ENCODE results near the gene MALRD1. TPM values are rescaled to one million over a fixed set of nuclear protein-coding genes. Genes with fewer than 3 reads are reported as not detected.

Gene MALRD1
- total and polyA plus RNA-seq, 2 of the 8 experiments (the other 6 are each of a cell fraction or from before 2014, with no cell fraction given) = 0.32 to 0.35 TPM

DNA sequence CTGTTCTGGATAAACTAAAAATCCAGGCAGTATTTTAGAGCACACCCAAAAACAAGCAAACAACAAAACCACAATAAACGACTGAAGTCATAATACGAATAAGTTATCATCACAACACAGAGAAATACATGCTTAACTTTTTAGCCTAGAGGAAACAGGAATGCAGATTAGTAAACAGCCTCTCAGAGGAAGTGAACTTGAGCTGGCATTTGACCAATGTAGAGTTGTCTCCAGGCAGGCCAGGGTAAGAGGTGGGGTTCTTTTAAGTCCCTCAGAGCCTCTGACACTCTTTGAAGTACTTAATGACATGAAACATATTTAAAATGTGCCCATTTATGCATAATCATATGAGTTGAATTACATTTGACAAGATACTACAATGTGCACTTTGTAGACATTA is 724.4 kb downstream of the MALRD1 start:
- no peak overlapping the region for H3K18ac ChIP-seq (ENCODE audit: extremely low read depth, low read length)
- H2BK20ac ChIP-seq (ENCODE audit: low read length) = no peak overlapping the region
- POLR2A ChIA-PET (ENCODE audit: partially characterized antibody) = no interaction called here
- H4K5ac ChIP-seq (ENCODE audit: insufficient read length, low read depth, low read length) = no peak overlapping the region
- no peaks in the 10 kb centered on the region for H3K9me3 ChIP-seq (ENCODE audit: insufficient read depth in 2 of 2, low read depth in 1 of 2, low read length in 1 of 2)
- H2AK5ac ChIP-seq (ENCODE audit: low read depth, low read length) = no peak overlapping the region
- no peaks in the 10 kb centered on the region for H3K27me3 ChIP-seq (replicated peaks in 1 of 4; ENCODE audit: control insufficient read depth in 3 of 4, extremely low read depth in 1 of 4, insufficient read depth in 3 of 4, low read length in 3 of 4)
- no peak for DNase-seq (ENCODE audit: low read depth in 1 of 2, low spot score in 2 of 2)
- no peaks in the 10 kb centered on the region for H3K79me2 ChIP-seq (ENCODE audit: control insufficient read depth in 1 of 2, insufficient read depth in 2 of 2, low read length in 2 of 2)
- H3K56ac ChIP-seq (replicated peaks; ENCODE audit: insufficient read length, low read depth, low read length) = no peak overlapping the region
- no peak overlapping the region for H2BK12ac ChIP-seq (ENCODE audit: low read depth, low read length)
- no peak overlapping the region for H4K8ac ChIP-seq (ENCODE audit: extremely low read depth, insufficient read depth, low read length)
- no peaks in the 10 kb centered on the region for H3K36me3 ChIP-seq (ENCODE audit: control insufficient read depth in 2 of 4, insufficient read depth in 4 of 4, low read length in 3 of 4)
- H2BK120ac ChIP-seq (replicated peaks; ENCODE audit: low read depth, low read length) = no peak overlapping the region
- H4K20me1 ChIP-seq (replicated peaks in 1 of 2; ENCODE audit: control insufficient read depth in 1 of 2, insufficient read depth in 2 of 2, low read length in 2 of 2) = no peaks in the 10 kb centered on the region
- H3K4me1 ChIP-seq (replicated peaks in 1 of 4; ENCODE audit: control insufficient read depth in 3 of 4, insufficient read depth in 4 of 4, low read length in 3 of 4) = no peaks in the 10 kb centered on the region; a peak in 1 of 7 replicates
- no peaks in the 10 kb centered on the region for H3K79me1 ChIP-seq (ENCODE audit: low read depth, low read length)
- H3K4me2 ChIP-seq (ENCODE audit: insufficient read depth in 1 of 2, low read depth in 2 of 2, low read length in 2 of 2) = no peak overlapping the region
- no peak overlapping the region for H2AFZ ChIP-seq (ENCODE audit: low read length)
- no peak overlapping the region for H4K91ac ChIP-seq (replicated peaks; ENCODE audit: insufficient read length, low read length)
- H3K4me3 ChIP-seq (ENCODE audit: extremely low read depth in 1 of 4, insufficient read depth in 2 of 4, low read depth in 3 of 4, low read length in 4 of 4) = no peak overlapping the region
- H3K14ac ChIP-seq (ENCODE audit: insufficient read length) = no peak overlapping the region
- no peak for FAIRE-seq
- CTCF ChIA-PET (ENCODE audit: partially characterized antibody) = interaction anchor here (1.7 kb wide), 1 partner anchor 15 kb away, joined by 5 read pairs; no protein-coding TSS in a partner anchor
- H3K9ac ChIP-seq (replicated peaks in 1 of 4; ENCODE audit: extremely low read depth in 1 of 4, low read depth in 3 of 4, low read length in 3 of 4) = no peak overlapping the region
- no peak overlapping the region for H3K27ac ChIP-seq (ENCODE audit: low read depth, low read length)
- no peaks in the 10 kb centered on the region for H3K23me2 ChIP-seq (ENCODE audit: low read depth, low read length)
- no peak overlapping the region for H2BK5ac ChIP-seq (ENCODE audit: low read depth, low read length)
- no peak for TF ChIP-seq NRF1 (IDR thresholded peaks at IDR 0.05; ENCODE audit: low read depth, low read length)
- TF ChIP-seq BCL11A (IDR thresholded peaks at IDR 0.05; ENCODE audit: low read depth in 2 of 2, low read length in 2 of 2) = no peak
- TF ChIP-seq SP1 (IDR thresholded peaks at IDR 0.05; ENCODE audit: low read depth, low read length) = no peak
- no peak for TF ChIP-seq CREB1 (IDR thresholded peaks at IDR 0.05)
- no peak for TF ChIP-seq TCF12 (IDR thresholded peaks at IDR 0.05; ENCODE audit: low read depth, low read length)
- no peak for TF ChIP-seq HDAC6 (IDR thresholded peaks at IDR 0.05; ENCODE audit: low read depth, low read length)
- no peak for TF ChIP-seq RNF2 (IDR thresholded peaks at IDR 0.05; ENCODE audit: borderline replicate concordance, low read depth, low read length, missing control alignments, poor library complexity, severe bottlenecking)
- no peak for TF ChIP-seq FOSL1 (IDR thresholded peaks at IDR 0.05; ENCODE audit: insufficient read depth, low read depth, low read length)
- TF ChIP-seq SIN3A (conservative IDR thresholded peaks at IDR 0.05 in 1 of 2, IDR thresholded peaks at IDR 0.05 in 1 of 2; ENCODE audit: low read depth in 1 of 2, low read length in 2 of 2) = no peak
- no peak for TF ChIP-seq ASH2L (IDR thresholded peaks at IDR 0.05; ENCODE audit: low read length)
- no peak for TF ChIP-seq EGR1 (IDR thresholded peaks at IDR 0.05; ENCODE audit: borderline replicate concordance, low read depth, low read length)
- no peak for TF ChIP-seq HDAC2 (IDR thresholded peaks at IDR 0.05; ENCODE audit: borderline replicate concordance in 1 of 2, low read depth in 2 of 2, low read length in 2 of 2)
- no peak overlapping the region for H2BK15ac ChIP-seq (ENCODE audit: low read length)
- H3K4ac ChIP-seq (replicated peaks; ENCODE audit: insufficient read length, low read depth, low read length) = no peak overlapping the region
- WGBS, 2 experiments (ENCODE audit: extremely low coverage in 1 of 2, insufficient coverage in 1 of 2, insufficient read length in 1 of 2, insufficient replicate concordance in 2 of 2, low coverage in 1 of 2, low lambda C conversion rate in 2 of 2, missing lambda C conversion rate in 1 of 2) = 84% methylated on average over 2 of the region's 2 CpGs; no CpG with 5 or more reads in 1 of the 2 experiments
- no peak overlapping the region for H3K23ac ChIP-seq (ENCODE audit: insufficient read length)
